GM12892 (cell line): ENCODE results near the gene C4BPA.

Experiments
- DNase-seq: peaks from one replicate; pipeline ENCODE4 v3.0.0; 2011; ENCODE audit not compliant: insufficient read length
- FAIRE-seq: peaks from 2 replicates; lab custom pipeline; 2011; peaks lifted over from hg19 to GRCh38; lab: Jason Lieb, UNC
- POLR2A ChIP-seq: IDR thresholded peaks from 2 replicates; pipeline ENCODE4 v1.6.1; 2011; ENCODE audit warnings: low read depth, low read length, control low read depth
- POLR2AphosphoS5 ChIP-seq: IDR thresholded peaks from 2 replicates; pipeline ENCODE4 v1.6.1; 2011; ENCODE audit warnings: low read depth, low read length, control low read depth
- TAF1 ChIP-seq: IDR thresholded peaks from 2 replicates; pipeline ENCODE4 v1.6.1; 2011; ENCODE audit warnings: low read depth, mild to moderate bottlenecking, control low read depth, low read length, borderline replicate concordance

C4BPA gene

DNA sequence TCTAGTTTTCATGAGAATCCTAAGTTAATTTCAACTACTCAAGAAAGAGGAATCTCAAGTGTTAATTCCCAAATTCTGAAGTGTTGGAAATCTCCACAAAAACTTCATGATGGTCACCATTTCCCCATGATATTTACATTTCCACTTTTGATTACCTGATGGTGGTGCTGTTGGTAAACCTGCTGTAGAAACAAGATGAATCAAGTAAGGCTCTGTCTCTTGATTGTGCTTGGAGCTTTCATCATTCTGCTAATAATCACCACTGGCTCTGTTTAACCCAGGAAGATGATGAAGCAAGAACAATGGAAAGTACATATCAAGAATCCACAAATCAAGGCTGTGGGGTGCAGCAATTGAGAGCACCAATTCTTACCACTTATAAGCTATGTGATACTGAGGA, 77.8 kb downstream of the C4BPA start:
- TF ChIP-seq POLR2A: no peak
- DNase-seq (no peak), FAIRE-seq (no peak)

DNA sequence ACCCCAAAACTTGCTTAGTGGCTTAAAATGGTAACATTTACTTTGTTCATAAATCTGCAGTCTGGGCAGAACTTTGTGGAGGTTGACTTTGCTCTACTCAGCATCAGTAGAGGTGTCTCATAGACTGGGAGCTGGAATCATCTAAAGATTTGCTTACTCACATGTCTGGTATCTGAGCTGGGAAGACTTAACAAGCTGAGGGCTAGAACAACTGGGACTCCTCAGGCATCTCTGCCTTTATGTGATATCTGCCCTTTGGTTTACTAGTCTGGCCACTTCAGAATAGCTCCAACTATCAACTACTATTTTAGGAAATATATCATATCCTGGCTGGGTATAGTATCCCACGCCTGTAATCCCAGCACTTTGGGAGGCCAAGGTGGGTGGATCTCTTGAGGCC, 82.5 kb downstream of the C4BPA start:
- TF ChIP-seq TAF1 (no peak), POLR2A (no peak), POLR2AphosphoS5 (no peak)
- FAIRE-seq: no peak
- DNase-seq: no peak

GRCh38 chr1:207188901-207189300, 84.9 kb downstream of the C4BPA start:
- TF ChIP-seq POLR2AphosphoS5: no peak
- TF ChIP-seq TAF1: no peak
- no peak for TF ChIP-seq POLR2A
- DNase-seq (no peak), FAIRE-seq (no peak)

DNA sequence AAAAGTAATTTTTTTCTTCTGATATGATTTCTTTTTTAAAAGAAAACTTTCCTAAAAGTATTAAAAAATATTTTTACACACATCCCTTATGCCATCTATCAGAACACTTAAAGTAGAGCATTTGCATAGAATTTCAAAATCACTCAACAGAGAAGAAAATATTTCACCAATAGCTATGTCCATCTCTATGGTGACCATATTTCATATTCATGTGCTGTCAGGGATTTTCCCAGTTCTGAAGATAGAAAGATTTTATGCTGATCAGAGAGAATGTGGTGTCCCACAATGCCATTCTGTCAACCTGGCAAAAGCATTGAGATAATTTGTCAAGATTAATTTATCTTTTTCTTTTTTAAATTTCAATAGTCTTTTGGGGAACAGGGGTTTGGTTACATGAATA, 87.0 kb downstream of the C4BPA start:
- FAIRE-seq (no peak), DNase-seq (no peak)
- TF ChIP-seq POLR2A: no peak
- TF ChIP-seq TAF1: no peak
- no peak for TF ChIP-seq POLR2AphosphoS5

DNA sequence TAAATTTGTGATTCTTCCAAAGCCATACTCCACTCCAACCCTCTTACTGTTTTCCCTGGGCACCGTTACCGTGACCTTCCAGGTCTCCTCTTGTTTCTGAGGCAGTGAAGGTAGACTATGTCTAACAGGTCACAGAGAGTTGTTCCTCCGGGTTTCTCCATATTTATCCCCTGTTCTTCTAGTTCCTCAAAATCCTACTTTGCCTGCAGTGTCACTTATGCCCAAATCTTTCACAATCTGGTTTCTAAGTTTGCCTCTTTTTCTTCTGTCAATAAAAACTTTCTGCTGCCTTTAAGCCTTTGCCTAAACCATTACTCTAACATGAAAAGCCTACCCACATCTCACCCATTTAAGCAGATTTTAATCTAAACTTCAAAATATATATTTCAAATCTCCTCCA, 87.7 kb downstream of the C4BPA start:
- no peak for TF ChIP-seq POLR2A
- no peak for TF ChIP-seq POLR2AphosphoS5
- no peak for TF ChIP-seq TAF1
- DNase-seq (no peak), FAIRE-seq (no peak)

DNA sequence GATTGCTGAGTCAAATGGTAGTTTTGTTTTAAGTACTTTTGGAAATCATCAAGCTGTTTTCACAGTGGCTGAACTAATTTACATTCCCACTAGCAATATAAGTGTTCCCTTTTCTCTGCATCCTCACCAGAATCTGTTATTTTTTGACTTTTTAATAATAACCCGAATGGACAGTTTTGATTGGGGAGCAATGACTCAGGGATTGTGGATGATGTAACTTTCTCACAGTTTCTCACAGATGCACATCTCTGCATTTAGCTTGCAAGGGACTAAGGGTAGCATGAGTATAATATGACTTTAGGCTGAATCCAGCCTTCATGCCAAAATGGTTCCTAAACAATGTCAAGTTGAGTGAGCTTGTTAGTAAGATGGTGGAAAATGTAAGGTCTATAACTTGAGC, 90.2 kb downstream of the C4BPA start:
- no peak for DNase-seq
- FAIRE-seq: no peak
- TF ChIP-seq POLR2A: no peak
- no peak for TF ChIP-seq TAF1
- TF ChIP-seq POLR2AphosphoS5: no peak
